ENCODE results near the gene PLAC8L1. TPM values are rescaled to one million over a fixed set of nuclear protein-coding genes. Genes with fewer than 3 reads are reported as not detected.

Gene PLAC8L1
- total and polyA plus RNA-seq, 2 of the 13 experiments (the other 11 are each of a cell fraction or from before 2014, with no cell fraction given): 0.44 TPM; not detected in 1

DNA sequence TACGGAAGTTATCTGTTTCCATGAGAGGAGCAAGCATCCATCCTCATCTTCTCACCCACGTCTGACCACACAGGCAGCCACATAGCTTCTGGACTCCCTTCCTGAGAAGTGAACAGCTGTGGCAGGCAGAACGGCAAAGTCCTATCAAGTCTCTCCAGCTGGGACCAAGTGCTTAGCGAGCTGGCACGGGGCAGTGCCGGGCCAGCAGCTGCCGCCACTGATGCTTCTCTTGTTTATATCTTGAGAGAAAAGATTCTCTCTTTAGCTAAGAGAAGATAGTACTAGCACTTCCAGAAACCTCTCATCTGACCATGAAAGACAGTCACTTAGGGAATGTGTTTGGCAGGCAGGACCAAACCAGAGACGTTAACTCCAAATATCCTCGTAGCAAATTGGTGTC is 37.2 kb downstream of the PLAC8L1 start:
- no TSS peak for BruUV-seq (replicated peaks)
- FAIRE-seq: no peak
- intact Hi-C loops (cut with micrococcal nuclease; ENCODE audit: unreplicated experiment) (no loop called here), in situ Hi-C loops (cut with HindIII; ENCODE audit: extremely low pct_ligation_motif_present, low pct_unique_long_range_greater_than_20kb) (no loop called here)
- 93% methylated on average over 9 of the region's 9 CpGs for WGBS (ENCODE audit: low lambda C conversion rate)
- Histone ChIP-seq H3K79me2 (ENCODE audit: insufficient read depth, low read length) (no peaks in the 10 kb centered on the region), H2AFZ (ENCODE audit: low read length) (no peak overlapping the region), H4K20me1 (ENCODE audit: insufficient read depth, low read length) (no peaks in the 10 kb centered on the region), H3K4me2 (ENCODE audit: low read depth, low read length) (no peak overlapping the region), H3K27ac (ENCODE audit: extremely low read length, insufficient read depth, low read length) (no peak overlapping the region), H3K27me3 (ENCODE audit: control insufficient read depth in 1 of 2, insufficient read depth in 2 of 2, low read length in 2 of 2) (no peaks in the 10 kb centered on the region), H3K9ac (ENCODE audit: insufficient read depth, low read depth, low read length) (no peak overlapping the region), H3K9me3 (ENCODE audit: low read length) (no peaks in the 10 kb centered on the region), H3K4me1 (ENCODE audit: insufficient read depth, low read length) (peaks cover 8% of the 10 kb centered on the region; the same call in 1 of the 2 replicates), H3K36me3 (replicated peaks in 1 of 2; ENCODE audit: control insufficient read depth in 1 of 2, insufficient read depth in 2 of 2, low read length in 2 of 2) (no peaks in the 10 kb centered on the region), H3K4me3 (replicated peaks in 1 of 3; ENCODE audit: insufficient read depth in 1 of 3, low read depth in 2 of 3, low read length in 3 of 3) (no peak overlapping the region)
- no peak for ATAC-seq
- TF ChIP-seq ZNF326 (CRISPR knock-in tag; IDR thresholded peaks at IDR 0.05; ENCODE audit: borderline replicate concordance) (no peak), SP5 (CRISPR knock-in tag; IDR thresholded peaks at IDR 0.05; ENCODE audit: borderline replicate concordance, low read depth) (no peak), BORCS8-MEF2B (CRISPR knock-in tag; IDR thresholded peaks at IDR 0.05) (no peak)
- TF ChIP-seq, protein P1, sequence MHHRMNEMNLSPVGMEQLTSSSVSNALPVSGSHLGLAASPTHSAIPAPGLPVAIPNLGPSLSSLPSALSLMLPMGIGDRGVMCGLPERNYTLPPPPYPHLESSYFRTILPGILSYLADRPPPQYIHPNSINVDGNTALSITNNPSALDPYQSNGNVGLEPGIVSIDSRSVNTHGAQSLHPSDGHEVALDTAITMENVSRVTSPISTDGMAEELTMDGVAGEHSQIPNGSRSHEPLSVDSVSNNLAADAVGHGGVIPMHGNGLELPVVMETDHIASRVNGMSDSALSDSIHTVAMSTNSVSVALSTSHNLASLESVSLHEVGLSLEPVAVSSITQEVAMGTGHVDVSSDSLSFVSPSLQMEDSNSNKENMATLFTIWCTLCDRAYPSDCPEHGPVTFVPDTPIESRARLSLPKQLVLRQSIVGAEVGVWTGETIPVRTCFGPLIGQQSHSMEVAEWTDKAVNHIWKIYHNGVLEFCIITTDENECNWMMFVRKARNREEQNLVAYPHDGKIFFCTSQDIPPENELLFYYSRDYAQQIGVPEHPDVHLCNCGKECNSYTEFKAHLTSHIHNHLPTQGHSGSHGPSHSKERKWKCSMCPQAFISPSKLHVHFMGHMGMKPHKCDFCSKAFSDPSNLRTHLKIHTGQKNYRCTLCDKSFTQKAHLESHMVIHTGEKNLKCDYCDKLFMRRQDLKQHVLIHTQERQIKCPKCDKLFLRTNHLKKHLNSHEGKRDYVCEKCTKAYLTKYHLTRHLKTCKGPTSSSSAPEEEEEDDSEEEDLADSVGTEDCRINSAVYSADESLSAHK (CRISPR knock-in tag; IDR thresholded peaks at IDR 0.05; ENCODE audit: borderline replicate concordance): no peak
- POLR2A ChIA-PET: no interaction called here
- no peak for DNase-seq (ENCODE audit: low spot score)
- CTCF ChIA-PET (ENCODE audit: low intra/inter-chr PET ratio, low total read pairs): no interaction called here

DNA sequence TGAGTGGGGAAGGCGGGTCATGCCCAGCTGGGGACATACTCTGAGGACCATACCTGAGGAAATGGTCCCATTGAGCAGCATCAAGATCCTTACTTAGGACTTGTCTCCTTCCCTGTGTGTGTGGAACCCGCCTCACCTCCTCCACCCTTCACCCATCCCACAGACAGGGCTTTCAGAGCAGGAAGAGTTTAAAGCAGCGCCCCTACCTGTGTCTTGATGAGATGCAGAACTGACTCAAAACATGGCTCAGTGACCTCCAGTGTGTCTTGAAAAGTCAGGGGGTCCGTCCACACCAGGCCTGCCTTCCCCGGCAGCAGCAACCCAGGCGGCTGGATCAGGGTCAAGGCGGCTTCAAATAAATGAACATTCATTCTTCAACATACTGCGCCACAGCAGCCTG is 38.4 kb downstream of the PLAC8L1 start:
- no peaks in the 10 kb centered on the region; a peak in 1 of 5 replicates for H3K36me3 ChIP-seq (replicated peaks in 1 of 2; ENCODE audit: control insufficient read depth in 1 of 2, insufficient read depth in 2 of 2, low read length in 2 of 2)
- no peak for ATAC-seq
- no peaks in the 10 kb centered on the region for H3K79me2 ChIP-seq (ENCODE audit: insufficient read depth, low read length)
- FAIRE-seq: no peak
- POLR2A ChIA-PET: no interaction called here
- no peaks in the 10 kb centered on the region for H3K9me3 ChIP-seq (ENCODE audit: low read length)
- H3K4me2 ChIP-seq (ENCODE audit: low read depth, low read length): no peak overlapping the region
- H3K4me1 ChIP-seq (ENCODE audit: insufficient read depth, low read length): peaks cover 5% of the 10 kb centered on the region; the same call in 1 of the 2 replicates
- H3K27me3 ChIP-seq (ENCODE audit: control insufficient read depth in 1 of 2, insufficient read depth in 2 of 2, low read length in 2 of 2): no peaks in the 10 kb centered on the region
- H4K20me1 ChIP-seq (ENCODE audit: insufficient read depth, low read length): no peaks in the 10 kb centered on the region
- no TSS peak for BruUV-seq (replicated peaks)
- 97% methylated on average over 6 of the region's 8 CpGs for WGBS (ENCODE audit: low lambda C conversion rate)
- no peak for DNase-seq (ENCODE audit: low spot score)
- no peak overlapping the region for H2AFZ ChIP-seq (ENCODE audit: low read length)
- intact Hi-C loops (cut with micrococcal nuclease; ENCODE audit: unreplicated experiment) (no loop called here), in situ Hi-C loops (cut with HindIII; ENCODE audit: extremely low pct_ligation_motif_present, low pct_unique_long_range_greater_than_20kb) (no loop called here)
- no peak overlapping the region for H3K27ac ChIP-seq (ENCODE audit: extremely low read length, insufficient read depth, low read length)
- H3K9ac ChIP-seq (ENCODE audit: insufficient read depth, low read depth, low read length): no peak overlapping the region
- no peak overlapping the region for H3K4me3 ChIP-seq (replicated peaks in 1 of 3; ENCODE audit: insufficient read depth in 1 of 3, low read depth in 2 of 3, low read length in 3 of 3)
- CTCF ChIA-PET (ENCODE audit: low intra/inter-chr PET ratio, low total read pairs): no interaction called here
- TF ChIP-seq, protein P2, sequence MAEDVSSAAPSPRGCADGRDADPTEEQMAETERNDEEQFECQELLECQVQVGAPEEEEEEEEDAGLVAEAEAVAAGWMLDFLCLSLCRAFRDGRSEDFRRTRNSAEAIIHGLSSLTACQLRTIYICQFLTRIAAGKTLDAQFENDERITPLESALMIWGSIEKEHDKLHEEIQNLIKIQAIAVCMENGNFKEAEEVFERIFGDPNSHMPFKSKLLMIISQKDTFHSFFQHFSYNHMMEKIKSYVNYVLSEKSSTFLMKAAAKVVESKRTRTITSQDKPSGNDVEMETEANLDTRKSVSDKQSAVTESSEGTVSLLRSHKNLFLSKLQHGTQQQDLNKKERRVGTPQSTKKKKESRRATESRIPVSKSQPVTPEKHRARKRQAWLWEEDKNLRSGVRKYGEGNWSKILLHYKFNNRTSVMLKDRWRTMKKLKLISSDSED (CRISPR knock-in tag; IDR thresholded peaks at IDR 0.05): no peak
- TF ChIP-seq MEIS2 (CRISPR knock-in tag; IDR thresholded peaks at IDR 0.05) (no peak), TOE1 (CRISPR knock-in tag; IDR thresholded peaks at IDR 0.05) (no peak), AHDC1 (CRISPR knock-in tag; IDR thresholded peaks at IDR 0.05; ENCODE audit: borderline replicate concordance) (no peak), SP1 (IDR thresholded peaks at IDR 0.05) (no peak), SP1 (CRISPR knock-in tag; IDR thresholded peaks at IDR 0.05) (no peak)
